HPDE6-E6E7 (cell line): ENCODE results near the gene PLXNC1.

Experiments
- DNase-seq: peaks from one replicate; pipeline ENCODE4 v3.0.0; 2011; ENCODE audit warnings: missing footprints; ENCODE audit errors: extremely low spot score

Gene PLXNC1

DNA sequence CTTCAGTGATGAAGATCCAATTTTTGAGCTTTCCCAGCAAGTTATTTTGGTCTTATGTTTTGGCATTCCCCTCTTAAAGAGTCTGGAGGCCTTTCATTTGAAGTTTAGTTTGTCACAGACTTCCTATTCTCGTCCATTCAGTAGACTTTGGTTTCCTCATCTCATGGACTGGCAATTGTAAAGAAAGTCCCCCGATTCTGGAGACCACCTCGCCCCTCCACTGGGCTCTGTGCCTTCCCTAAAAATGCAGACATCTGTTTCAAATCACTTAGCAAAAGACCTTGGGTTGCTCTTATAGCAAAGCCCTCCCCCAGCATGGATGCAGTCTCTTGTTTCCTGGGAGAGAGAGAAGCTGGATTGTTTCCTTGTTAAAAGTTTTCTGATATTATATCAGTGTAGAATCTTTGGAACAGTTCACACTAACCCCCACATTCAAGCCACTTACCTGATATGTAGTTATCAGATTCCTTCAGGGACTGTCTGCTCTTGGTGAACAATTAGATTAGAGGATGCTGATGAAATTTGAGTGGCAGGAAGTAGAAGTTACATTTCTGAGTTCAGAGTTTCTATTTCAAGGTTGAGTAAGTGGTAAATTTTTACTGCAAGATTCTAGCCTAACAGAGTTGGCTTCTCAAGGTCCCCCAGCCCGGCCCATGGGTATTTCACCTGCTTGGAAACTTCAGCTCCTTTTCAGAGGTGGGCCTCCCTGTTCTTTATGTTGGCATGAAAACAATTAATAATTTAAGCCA lies 56.3 kb downstream of the PLXNC1 start:
- DNase-seq, result no peak

DNA sequence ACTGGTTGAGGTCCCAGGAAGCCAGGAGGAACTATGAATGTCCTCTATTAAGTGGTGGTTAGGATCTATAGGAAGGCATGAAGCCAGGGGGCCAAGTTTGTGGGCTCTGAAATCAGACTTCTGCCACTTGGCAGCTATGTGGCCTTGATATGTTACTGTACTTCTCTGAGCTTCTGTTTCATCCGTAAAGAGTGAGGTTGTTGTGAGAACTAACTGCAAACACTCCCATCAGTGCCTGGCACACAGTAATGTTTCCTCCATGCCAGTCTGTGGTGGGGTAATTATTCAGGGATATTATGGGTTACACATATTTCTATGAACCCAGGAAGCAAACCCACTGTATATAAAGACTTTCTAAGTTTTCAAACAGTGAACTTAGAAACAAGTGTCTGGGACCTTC lies 57.4 kb downstream of the PLXNC1 start:
- no peak for DNase-seq

DNA sequence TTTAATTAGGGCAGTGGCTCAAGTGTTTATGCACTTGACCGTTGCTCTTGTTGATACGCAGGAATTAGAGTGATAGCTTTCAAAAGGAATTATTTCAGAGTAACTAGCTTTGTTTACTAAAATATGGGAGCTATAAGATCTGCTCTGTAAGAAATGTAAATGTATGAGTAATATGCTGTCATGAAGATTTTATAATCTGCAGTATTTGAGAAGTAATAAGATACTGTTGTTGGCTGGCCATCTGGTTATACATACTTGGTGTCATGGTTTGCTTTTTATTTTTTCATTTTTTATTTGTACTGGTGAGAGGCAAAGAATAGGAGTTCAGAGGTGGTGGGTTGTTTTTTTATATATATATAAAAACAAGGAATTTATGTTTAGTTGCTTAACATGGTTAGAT lies 58.5 kb downstream of the PLXNC1 start:
- DNase-seq, result no peak

- no peak for DNase-seq
Observed at GRCh38 chr12:94207467-94207848, 59.1 kb downstream of the PLXNC1 start.

GRCh38 chr12:94207849-94208621 lies 59.7 kb downstream of the PLXNC1 start:
- DNase-seq, result no peak

GRCh38 chr12:94208622-94208966 lies 60.2 kb downstream of the PLXNC1 start:
- no peak for DNase-seq

GRCh38 chr12:94209240-94209639 lies 60.9 kb downstream of the PLXNC1 start:
- DNase-seq, result no peak

DNA sequence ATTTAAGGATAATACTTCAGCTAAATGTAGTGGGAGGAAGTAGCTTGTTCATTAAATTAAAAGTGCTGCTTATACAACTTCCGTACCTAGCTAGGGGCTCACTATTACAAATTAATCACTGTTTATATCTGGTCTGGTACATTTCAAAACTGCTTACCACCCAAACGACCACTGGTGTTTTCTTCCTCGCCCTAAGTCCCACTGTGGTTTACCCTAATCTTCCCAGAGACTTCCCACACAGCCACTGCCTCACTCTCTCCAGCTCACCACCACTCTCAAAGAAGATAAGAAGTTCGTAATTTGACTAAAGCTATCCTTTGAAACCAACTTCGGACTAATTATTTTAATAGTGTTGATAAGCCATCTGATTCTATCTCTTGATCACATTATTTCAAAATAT lies 62.6 kb downstream of the PLXNC1 start:
- no peak for DNase-seq

DNA sequence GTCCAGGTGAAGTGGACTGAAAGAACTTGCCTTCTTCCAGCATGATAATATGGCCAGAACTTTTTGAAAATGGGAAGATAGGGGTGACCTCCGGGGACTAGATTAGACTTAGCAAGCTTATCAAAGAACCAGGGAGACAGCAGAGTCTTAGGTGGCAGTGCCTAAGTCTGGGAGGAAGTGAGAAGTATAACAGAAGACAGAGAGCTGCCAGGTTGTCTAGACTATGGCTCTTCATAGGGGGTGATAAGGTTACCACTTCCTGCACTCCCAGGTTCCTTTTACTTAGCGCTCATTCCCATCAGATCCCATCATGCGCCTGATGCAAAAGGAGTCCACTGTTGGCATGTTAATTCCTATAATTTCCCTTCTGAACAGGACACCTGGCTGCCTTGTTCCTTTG lies 69.9 kb downstream of the PLXNC1 start:
- DNase-seq, result no peak

DNA sequence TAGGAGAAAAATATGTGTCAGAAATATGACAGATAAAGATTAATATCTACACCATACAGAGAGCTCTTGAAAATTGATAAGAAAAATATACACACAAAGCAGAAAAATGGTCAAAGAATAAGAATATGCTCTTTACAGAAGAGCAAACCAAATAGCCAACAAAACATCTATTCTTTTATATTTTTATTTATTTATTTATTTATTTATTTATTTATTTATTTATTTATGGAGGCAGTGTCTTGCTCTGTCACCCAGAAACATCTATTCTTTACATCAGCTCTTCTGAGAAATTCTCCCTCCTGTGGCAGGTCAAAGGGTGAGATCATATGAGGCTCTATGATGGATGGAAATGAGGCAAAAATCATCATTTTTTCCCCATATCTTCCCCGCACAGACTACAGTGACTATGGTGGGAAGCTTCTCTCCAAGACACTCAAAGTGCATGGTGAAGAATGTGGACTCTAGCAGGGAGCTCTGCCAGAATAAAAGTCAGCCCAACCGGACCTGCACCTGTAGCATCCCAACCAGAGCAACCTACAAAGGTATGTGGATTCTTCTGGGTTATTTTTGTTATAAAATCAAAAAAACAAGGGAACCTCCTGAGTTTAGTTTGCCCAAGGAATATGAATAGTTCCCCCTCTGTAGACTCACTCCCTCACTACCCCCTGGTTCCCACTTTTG lies 71.4 kb downstream of the PLXNC1 start:
- no peak for DNase-seq

GRCh38 chr12:94220804-94221203 lies 72.4 kb downstream of the PLXNC1 start:
- DNase-seq, result no peak

DNA sequence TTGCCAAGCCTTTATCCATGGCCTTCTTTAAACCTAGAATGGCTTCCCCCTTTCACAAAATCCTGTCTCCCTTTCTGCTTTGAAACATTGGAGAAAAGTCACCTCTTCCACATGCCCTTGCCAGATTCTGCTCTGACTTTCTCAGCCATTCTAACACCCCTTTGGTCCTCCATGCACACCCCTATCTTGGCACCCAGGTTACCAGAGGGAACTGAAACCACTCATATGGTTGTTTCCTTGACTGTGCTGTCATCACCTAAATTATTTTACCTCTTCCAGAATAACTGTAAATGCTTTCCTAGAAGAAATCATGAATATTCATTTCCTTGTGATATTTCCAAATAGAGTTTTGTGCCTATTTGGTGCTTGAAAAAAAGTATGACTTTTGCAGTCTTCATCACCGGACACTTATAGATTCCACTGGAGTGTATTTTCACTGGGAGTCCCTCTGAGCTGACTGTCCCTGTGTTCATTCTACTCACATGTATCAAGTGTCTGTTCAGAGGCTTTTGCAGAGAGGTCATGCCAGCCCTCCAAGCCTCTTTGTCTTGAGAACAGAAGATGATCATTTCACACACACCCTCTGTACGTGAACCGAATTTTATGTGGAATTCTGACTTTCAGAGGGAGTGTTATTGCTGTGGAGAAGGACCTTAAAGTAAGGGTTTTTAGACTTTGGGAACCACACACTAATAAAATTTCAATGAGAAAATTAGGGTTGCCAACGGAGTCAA lies 74.1 kb downstream of the PLXNC1 start:
- no peak for DNase-seq

GRCh38 chr12:94223842-94224241 lies 75.5 kb downstream of the PLXNC1 start:
- DNase-seq, result no peak

DNA sequence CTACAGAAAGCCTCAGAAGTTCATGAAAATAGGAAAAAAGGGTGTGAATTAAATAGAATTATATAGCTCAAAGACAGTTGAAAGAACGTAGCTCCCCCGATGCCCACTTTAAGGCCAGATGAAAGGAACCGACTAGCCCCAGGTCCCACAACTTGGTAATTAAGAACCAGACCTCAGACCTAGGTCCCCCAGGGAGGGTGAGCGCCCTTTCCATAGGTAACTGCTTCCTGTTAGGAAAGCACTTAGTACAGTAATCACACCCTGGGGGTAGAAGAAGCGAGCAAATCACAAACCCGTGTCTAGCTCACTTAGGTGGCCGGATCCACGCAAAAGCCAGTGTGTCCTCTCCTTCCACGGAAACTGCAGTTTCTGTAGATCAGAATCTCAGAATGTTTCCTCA lies 77.1 kb downstream of the PLXNC1 start:
- DNase-seq, result no peak

GRCh38 chr12:94225947-94226630 lies 77.7 kb downstream of the PLXNC1 start:
- DNase-seq, result no peak

- DNase-seq, result no peak
Observed at GRCh38 chr12:94227066-94227465, 78.7 kb downstream of the PLXNC1 start.

- DNase-seq, result no peak
Observed at GRCh38 chr12:94228488-94228907, 80.1 kb downstream of the PLXNC1 start.

GRCh38 chr12:94229902-94230301 lies 81.5 kb downstream of the PLXNC1 start:
- DNase-seq, result no peak

DNA sequence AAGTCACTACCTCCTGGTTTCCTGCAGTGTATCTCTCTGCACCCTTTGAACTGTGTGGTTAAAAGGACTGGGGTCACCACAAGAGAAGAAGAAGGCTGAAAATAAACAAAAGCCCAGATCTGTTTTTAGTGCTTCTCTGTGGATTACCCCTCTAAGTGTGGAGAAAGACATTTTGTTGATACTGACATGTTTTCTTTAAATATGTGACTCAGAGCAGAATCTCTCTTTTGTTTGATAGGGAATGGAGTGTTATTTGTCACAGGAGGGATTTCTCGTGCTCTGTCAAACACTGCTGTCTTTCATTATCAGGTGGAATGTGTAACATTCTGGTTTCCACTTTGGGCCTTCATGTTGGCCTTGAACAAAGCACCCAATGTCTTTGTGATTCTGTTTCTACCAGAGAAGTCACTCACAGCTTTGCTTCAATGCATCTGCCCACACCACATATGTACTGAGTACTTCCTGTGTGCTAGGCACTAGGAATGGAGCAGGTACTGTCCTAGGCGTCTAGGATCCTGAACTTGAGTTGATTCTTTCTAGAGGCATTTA lies 82.1 kb downstream of the PLXNC1 start:
- DNase-seq, result no peak

DNA sequence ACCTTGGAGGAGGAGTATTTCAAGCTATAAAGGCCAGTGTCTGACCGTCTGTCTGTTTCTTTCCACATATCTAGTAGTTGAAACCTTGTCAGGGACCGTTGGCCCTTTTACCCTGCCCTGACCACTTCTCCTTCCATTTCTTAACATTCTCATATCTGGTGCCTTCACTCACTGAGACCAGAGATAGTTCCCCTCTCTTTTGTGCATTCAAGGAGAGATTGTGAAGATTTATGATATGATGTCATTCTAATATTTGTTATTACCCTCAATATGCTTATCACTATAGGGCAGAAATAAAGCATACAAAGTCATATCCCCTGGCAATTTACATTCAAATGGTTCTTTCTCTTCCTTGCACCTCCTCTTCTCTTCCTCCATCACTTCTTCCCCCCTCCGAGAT lies 83.3 kb downstream of the PLXNC1 start:
- no peak for DNase-seq

DNA sequence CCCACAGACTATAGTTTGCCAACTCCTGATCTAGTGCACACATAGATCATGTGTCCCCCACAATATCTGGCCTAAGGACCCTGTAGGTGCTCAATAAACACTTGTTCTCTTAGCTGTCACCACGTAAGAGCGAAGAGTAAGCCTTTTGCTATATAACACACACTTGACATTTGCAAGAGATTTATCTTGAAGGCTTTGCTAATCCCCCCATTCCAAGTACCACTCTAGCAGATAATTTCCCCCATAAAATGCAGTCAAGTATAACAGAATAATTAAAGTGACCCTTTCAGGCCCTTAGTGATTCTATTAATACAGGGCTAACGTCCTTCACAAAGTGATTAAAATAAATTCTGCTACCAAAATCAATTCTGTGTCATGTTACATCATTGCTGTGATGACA lies 87.5 kb downstream of the PLXNC1 start:
- DNase-seq, result no peak
